Stimulated activated naive CD8-positive, alpha-beta T cell treated with anti-CD3 and anti-CD28 coated beads, Interleukin-15, Interleukin-2, amounts not matched to agents 100 ng/mL and 50 ng/mL, for 24 hours (primary cell): ENCODE results near the gene CLPTM1L.

Experiments used
- H3K27ac Mint-ChIP-seq: one replicate; pipeline ENCODE4 v1.8.0; 2021; ENCODE audit warnings: mild to moderate bottlenecking, mixed read lengths
- H3K27me3 Mint-ChIP-seq: one replicate; pipeline ENCODE4 v1.8.0; 2021; ENCODE audit warnings: mixed read lengths
- H3K36me3 Mint-ChIP-seq: one replicate; pipeline ENCODE4 v1.8.0; 2021; ENCODE audit warnings: low read depth, mixed read lengths
- H3K4me1 Mint-ChIP-seq: one replicate; pipeline ENCODE4 v1.8.0; 2021; ENCODE audit warnings: low read depth, mixed read lengths
- H3K4me3 Mint-ChIP-seq: one replicate; pipeline ENCODE4 v1.8.0; 2021; ENCODE audit warnings: mild to moderate bottlenecking, mixed read lengths
- H3K9me3 Mint-ChIP-seq: one replicate; pipeline ENCODE4 v1.8.0; 2021; ENCODE audit warnings: mixed read lengths

CLPTM1L gene

DNA sequence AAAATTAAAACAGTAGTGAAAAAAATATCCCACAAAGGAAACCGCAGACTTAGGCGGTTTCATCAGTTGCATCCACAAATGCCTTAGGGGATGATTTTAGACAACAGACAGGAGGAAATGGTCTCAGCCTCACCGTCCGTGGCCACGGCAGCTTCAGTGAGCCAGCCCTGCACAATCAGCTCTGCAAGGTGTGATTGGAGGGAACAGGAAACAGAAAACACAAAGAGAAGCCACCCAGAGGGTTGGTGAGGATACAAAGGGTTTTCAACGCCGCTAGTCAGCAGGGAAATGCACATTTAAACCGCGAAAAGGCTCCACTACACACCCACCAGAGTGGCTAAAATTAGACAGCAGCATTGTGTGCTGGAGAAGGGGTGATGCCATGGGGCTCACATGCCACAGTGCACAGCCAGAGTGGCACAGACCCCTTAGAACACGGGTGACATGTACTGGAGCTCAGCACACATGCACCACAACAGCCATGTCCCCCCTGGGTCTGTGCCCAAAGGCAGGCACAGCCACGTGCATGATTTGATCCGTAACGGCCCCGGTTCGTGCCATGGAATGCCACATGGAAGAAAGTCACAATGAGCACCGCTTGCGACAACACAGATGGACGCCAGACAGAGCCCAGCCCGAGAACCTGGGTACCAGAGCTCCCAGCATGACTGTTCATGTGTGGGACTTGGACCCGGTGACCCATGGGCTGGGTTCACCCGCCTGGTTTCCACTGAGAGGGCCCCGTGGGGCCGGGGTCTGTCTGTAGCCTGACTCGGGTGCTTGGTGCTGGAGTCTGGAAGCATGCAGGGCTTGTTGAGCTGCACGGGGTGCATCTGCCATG is 31.7 kb downstream of the CLPTM1L start:
- Mint-ChIP-seq H3K27me3 (no peaks in the 10 kb centered on the region), H3K9me3 (no peaks in the 10 kb centered on the region), H3K27ac (peak overlapping the region; percentile 50), H3K4me1 (peaks cover 67% of the 10 kb centered on the region), H3K36me3 (peaks cover 20% of the 10 kb centered on the region), H3K4me3 (peak overlapping the region; percentile 30)

DNA sequence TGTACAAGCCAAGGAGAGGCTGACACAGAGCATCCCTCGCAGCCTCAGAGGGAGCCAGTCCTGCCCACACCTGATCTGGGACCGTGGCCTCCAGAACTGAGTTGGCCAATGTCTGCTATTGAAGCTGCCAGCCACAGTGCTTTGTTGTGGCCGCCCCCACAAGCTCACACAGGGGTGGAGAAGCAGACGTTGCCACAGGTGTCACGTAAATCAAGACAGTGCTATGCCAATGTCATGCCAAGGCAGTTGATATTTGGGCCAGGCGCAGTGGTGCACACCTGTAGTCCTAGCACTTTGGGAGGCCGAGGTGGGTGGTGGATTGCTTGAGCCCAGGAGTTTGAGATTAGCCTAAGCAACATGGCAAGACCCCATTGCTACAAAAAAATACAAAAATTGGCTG is 32.7 kb downstream of the CLPTM1L start:
- no peaks in the 10 kb centered on the region for H3K27me3 Mint-ChIP-seq
- H3K4me1 Mint-ChIP-seq, result peaks cover 60% of the 10 kb centered on the region
- no peaks in the 10 kb centered on the region for H3K9me3 Mint-ChIP-seq
- H3K4me3 Mint-ChIP-seq, result no peak overlapping the region
- no peak overlapping the region for H3K27ac Mint-ChIP-seq
- H3K36me3 Mint-ChIP-seq, result peaks cover 10% of the 10 kb centered on the region

DNA sequence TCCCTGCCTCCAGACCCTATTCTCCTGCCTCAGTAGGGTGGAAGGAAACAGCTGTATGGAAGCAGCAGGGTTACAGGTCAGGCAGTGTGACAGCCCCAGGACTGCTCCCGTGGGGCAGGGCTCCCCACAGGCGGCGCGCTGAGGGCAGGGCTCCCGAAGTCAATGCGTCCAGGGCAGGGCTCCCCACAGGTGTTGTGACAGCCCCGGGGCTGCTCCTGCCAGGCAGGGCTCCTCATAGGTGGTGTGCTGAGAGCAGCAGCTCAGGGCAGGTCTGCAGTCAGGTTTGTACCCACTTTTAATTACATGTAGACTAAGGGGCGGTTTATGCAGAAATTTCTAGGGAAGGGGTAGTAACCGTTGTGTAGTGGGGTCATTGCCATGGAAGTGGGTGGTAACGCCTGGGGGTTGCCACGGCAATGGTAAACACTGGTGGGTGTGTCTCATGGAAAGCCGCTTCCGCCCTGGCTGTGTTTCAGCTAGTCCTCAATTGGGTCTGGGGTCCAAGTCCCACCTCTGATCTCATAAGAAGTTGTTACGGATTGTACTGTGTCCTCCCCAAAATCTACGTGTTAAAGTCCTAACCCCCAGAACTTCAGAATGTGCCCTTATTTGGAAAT is 33.4 kb downstream of the CLPTM1L start:
- no peaks in the 10 kb centered on the region for H3K9me3 Mint-ChIP-seq
- H3K36me3 Mint-ChIP-seq, result peaks cover 3% of the 10 kb centered on the region
- H3K27ac Mint-ChIP-seq, result no peak overlapping the region
- H3K27me3 Mint-ChIP-seq, result no peaks in the 10 kb centered on the region
- H3K4me3 Mint-ChIP-seq, result no peak overlapping the region
- H3K4me1 Mint-ChIP-seq, result peaks cover 54% of the 10 kb centered on the region

DNA sequence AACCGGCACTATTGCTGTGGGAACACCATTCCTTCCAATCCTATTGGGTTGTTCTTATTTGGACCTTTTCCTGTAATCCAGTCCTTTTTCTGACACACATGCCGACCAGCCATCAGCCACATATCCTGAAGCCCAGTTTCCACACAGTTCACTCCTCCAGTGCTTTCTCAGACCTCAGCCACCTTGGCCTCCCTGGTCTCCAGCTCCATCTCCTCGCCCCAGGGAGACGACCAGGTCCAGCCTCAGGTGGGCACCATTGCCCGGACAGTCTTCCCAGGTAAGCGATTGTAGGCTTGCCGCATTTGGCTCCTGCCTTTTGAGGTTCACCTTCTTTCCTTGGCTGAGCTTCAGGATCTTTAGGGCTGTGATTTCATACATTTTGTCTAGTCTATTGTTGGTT is 34.8 kb downstream of the CLPTM1L start:
- no peak overlapping the region for H3K27ac Mint-ChIP-seq

DNA sequence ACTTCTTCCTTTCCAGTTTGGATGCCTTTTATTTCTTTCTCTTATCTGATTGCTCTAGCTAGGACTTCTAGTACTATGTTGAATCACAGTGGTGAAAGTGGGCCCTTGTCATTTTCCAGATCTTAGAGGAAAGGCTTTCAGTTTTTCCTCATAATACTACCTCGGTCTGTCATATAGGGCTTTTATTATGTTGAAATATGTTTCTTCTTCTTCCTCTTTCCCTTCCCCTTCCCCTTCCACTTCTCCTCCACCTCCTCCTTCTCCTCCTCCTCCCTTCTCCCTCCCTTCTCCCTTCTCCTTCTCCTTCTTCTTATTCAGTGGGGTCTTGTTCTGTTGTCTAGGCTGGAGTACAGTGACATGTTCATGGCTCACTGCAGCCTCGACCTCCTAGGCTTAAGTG is 40.9 kb downstream of the CLPTM1L start:
- H3K9me3 Mint-ChIP-seq, result no peaks in the 10 kb centered on the region
- H3K27ac Mint-ChIP-seq, result no peak overlapping the region
- H3K4me1 Mint-ChIP-seq, result no peaks in the 10 kb centered on the region
- H3K4me3 Mint-ChIP-seq, result no peak overlapping the region
- no peaks in the 10 kb centered on the region for H3K27me3 Mint-ChIP-seq
- H3K36me3 Mint-ChIP-seq, result no peaks in the 10 kb centered on the region

More for the DNA sequence above, 34.8 kb downstream of the CLPTM1L start:
- no peak overlapping the region for H3K4me3 Mint-ChIP-seq
- H3K9me3 Mint-ChIP-seq, result no peaks in the 10 kb centered on the region
- H3K27me3 Mint-ChIP-seq, result no peaks in the 10 kb centered on the region
- peaks cover 39% of the 10 kb centered on the region for H3K4me1 Mint-ChIP-seq
- H3K36me3 Mint-ChIP-seq, result no peaks in the 10 kb centered on the region

DNA sequence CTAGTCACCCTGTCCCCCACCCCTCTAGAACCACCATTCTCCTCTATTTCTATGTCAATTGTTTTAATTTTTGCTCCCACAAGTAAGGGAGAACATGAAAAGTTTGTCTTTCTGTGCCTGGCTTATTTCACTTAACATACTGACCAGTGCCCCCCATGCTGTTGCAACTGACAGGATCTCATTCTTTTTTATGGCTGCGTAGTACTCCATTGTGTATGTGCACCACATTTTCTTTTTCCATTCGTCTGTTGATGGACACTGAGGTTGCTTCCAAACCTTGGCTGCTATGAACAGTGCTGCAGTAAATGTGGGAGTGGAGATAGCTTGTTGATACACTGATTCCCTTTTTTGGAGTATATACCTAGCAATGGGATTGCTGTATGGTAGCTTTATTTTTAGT is 42.6 kb downstream of the CLPTM1L start:
- no peaks in the 10 kb centered on the region for H3K36me3 Mint-ChIP-seq
- H3K27ac Mint-ChIP-seq, result no peak overlapping the region
- H3K9me3 Mint-ChIP-seq, result no peaks in the 10 kb centered on the region
- no peaks in the 10 kb centered on the region for H3K4me1 Mint-ChIP-seq
- H3K27me3 Mint-ChIP-seq, result no peaks in the 10 kb centered on the region
- no peak overlapping the region for H3K4me3 Mint-ChIP-seq

DNA sequence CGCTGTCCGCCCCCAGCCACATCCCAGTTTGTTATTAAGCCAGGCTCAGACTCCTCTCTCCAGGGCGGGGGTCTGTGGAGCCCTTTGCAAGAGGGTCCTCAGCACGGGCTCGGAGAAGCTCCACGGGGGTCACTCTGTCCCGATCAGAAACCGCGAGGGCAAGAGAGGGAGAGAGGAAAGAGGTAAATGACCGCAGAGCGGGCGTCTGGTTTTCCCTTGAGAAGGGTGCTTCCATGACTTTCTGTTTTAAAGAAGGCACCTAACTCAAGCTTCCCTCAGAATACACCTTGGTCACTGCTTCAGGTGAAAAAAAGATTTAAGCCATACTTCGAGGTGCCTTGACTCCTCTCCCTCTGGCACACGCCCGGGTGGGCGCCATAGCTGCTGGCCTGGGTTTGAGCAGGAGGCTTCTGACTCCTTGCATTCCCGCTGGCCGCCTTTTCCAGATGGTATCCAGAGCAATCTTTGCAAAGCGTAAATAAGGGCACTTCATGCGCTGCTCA is 44.3 kb downstream of the CLPTM1L start:
- no peak overlapping the region for H3K4me3 Mint-ChIP-seq
- H3K27me3 Mint-ChIP-seq, result no peaks in the 10 kb centered on the region
- no peak overlapping the region for H3K27ac Mint-ChIP-seq
- H3K9me3 Mint-ChIP-seq, result no peaks in the 10 kb centered on the region
- no peaks in the 10 kb centered on the region for H3K36me3 Mint-ChIP-seq
- no peaks in the 10 kb centered on the region for H3K4me1 Mint-ChIP-seq

DNA sequence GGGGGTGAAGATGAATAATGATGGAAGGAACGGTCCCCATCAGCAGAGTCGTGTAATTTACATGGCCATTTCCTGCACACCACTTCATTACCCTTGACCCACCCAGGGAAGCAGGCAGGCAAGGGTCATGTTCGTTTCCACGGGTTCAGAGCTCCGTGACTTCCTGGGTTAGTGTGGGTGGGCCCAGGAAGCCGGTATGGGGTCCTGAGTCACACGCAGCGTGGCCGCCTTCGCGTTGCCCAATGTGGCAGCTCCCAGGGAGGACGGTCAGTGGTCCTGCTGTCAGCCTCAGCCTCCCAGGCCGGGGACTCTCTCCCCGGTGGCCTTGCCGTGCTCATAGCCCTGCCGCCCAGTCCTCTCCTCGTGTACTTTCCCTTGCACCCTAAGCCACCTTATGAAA is 44.9 kb downstream of the CLPTM1L start:
- Mint-ChIP-seq H3K27me3 (no peaks in the 10 kb centered on the region), H3K27ac (no peak overlapping the region), H3K4me1 (no peaks in the 10 kb centered on the region), H3K9me3 (no peaks in the 10 kb centered on the region), H3K4me3 (no peak overlapping the region), H3K36me3 (no peaks in the 10 kb centered on the region)

DNA sequence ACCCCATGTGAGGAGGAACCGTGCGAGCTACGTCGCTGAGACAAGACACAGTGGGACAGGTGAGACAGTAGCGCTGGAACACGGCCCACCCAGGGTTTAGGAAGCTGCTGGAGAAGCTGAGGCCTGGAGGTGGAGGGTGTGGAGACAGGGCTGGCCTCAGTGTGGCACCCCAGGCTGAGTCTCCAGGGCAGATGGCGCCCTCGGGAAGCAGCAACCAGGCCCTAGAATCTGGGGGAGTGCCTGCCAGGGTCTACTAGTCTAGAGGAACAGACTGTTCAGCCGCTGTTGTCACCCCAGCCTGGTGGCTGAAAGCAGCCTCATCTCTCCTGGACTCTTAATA is 45.4 kb downstream of the CLPTM1L start:
- Mint-ChIP-seq H3K9me3 (no peaks in the 10 kb centered on the region), H3K4me3 (no peak overlapping the region), H3K27me3 (no peaks in the 10 kb centered on the region), H3K27ac (no peak overlapping the region), H3K36me3 (no peaks in the 10 kb centered on the region), H3K4me1 (no peaks in the 10 kb centered on the region)

DNA sequence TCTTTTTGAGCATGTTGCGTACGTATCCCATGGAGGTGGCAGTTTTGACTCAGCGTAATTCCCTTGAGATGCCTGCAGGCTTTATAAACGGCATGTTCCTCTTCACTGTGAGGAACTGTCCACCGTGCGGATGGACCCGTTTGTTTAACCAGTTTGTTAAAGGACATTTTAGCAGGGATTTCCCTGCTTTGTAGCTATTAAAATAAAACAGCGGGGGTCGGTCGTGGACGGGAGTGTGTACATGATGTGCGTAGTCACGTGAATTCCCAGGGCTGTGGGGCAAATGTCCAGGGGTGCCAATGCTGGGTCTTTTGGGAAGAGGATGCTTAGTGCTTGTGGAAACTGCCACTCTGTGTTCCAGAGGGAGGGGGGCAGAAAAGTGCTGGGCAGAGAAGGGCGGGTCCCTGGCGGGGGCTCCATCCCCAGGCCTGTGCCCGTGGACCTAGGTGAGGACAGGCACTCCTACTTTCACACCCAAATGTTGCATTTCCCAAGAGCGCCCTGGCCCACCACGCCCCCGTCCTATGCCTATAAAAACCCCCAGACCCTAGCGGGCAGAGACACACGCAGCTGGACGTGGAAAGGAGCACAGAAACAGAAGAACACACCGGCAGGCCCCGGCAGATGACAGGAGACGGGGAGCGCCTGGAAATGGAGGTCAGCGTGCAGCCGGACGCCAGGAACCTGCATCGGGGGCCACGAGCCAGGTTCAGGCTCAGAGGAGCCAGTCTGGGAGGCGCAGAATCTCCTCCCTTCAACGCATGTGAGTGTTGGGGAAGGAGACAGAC is 46.0 kb downstream of the CLPTM1L start:
- no peaks in the 10 kb centered on the region for H3K36me3 Mint-ChIP-seq
- no peak overlapping the region for H3K4me3 Mint-ChIP-seq
- no peaks in the 10 kb centered on the region for H3K4me1 Mint-ChIP-seq
- no peaks in the 10 kb centered on the region for H3K27me3 Mint-ChIP-seq
- no peaks in the 10 kb centered on the region for H3K9me3 Mint-ChIP-seq
- H3K27ac Mint-ChIP-seq, result no peak overlapping the region

DNA sequence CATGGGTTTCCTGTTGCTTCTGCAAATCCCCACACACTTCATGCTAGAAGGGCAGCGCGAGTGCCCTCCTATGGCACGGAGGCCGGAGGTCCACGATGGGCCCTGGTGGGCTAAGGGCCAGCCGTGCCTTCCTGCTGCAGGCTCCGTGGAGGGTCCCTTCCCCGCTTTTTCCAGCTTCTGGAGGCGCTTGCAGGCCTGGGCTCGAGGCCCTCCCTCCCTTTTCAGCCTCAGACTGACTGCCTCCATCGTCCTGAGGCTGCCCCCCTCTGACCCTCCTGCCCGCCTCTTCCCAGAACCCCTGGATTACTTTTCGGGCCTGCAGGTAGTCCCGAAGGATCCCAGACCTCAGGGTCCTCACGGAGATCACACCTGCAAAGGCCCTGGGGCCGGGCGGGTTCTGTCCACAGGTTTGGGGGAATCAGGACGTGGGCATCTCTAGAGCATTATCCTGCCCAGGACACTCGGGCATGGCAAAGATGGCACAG is 46.8 kb downstream of the CLPTM1L start:
- Mint-ChIP-seq H3K27me3 (no peaks in the 10 kb centered on the region), H3K4me3 (no peak overlapping the region), H3K36me3 (no peaks in the 10 kb centered on the region), H3K4me1 (peaks cover 4% of the 10 kb centered on the region), H3K9me3 (no peaks in the 10 kb centered on the region), H3K27ac (no peak overlapping the region)

DNA sequence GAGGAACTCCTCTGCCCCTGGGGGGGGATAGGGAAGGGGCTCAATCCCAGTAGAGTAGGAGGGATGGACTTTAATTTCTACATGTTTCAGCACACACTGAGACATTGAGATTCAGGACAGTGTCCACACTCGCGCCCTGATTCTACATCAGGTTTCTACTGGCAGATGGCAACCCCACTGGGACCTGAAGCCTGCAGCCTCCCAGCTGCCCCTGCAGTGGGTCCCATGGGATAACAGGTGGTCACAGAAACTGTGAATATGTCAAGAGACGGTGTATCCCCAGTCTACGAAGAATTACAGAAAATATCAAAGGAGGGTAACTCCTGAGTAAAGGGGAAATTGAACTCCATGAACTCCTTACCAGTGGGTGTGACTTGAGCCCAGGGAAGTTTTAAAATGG is 47.7 kb downstream of the CLPTM1L start:
- Mint-ChIP-seq H3K9me3 (no peaks in the 10 kb centered on the region), H3K4me3 (no peak overlapping the region), H3K27me3 (no peaks in the 10 kb centered on the region), H3K27ac (no peak overlapping the region), H3K4me1 (peaks cover 8% of the 10 kb centered on the region), H3K36me3 (no peaks in the 10 kb centered on the region)

DNA sequence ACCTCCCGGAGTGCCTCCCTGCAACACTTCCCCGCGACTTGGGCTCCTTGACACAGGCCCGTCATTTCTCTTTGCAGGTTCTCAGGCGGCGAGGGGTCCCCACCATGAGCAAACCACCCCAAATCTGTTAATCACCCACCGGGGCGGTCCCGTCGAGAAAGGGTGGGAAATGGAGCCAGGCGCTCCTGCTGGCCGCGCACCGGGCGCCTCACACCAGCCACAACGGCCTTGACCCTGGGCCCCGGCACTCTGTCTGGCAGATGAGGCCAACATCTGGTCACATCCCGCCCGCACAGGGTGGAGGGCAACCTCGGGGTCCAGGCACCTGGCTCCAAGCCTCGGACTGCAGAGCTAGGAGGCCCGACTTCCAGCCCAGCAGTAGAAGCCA is 49.3 kb downstream of the CLPTM1L start:
- H3K27ac Mint-ChIP-seq, result no peak overlapping the region
- H3K9me3 Mint-ChIP-seq, result no peaks in the 10 kb centered on the region
- no peaks in the 10 kb centered on the region for H3K27me3 Mint-ChIP-seq
- peak overlapping the region; percentile 59 for H3K4me3 Mint-ChIP-seq
- H3K4me1 Mint-ChIP-seq, result peaks cover 14% of the 10 kb centered on the region
- no peaks in the 10 kb centered on the region for H3K36me3 Mint-ChIP-seq

DNA sequence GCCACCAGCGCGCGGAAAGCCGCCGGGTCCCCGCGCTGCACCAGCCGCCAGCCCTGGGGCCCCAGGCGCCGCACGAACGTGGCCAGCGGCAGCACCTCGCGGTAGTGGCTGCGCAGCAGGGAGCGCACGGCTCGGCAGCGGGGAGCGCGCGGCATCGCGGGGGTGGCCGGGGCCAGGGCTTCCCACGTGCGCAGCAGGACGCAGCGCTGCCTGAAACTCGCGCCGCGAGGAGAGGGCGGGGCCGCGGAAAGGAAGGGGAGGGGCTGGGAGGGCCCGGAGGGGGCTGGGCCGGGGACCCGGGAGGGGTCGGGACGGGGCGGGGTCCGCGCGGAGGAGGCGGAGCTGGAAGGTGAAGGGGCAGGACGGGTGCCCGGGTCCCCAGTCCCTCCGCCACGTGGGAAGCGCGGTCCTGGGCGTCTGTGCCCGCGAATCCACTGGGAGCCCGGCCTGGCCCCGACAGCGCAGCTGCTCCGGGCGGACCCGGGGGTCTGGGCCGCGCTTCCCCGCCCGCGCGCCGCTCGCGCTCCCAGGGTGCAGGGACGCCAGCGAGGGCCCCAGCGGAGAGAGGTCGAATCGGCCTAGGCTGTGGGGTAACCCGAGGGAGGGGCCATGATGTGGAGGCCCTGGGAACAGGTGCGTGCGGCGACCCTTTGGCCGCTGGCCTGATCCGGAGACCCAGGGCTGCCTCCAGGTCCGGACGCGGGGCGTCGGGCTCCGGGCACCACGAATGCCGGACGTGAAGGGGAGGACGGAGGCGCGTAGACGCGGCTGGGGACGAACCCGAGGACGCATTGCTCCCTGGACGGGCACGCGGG is 49.9 kb downstream of the CLPTM1L start, which contains the start of gene TERT:
Gene TERT (minus strand): TSS at position 234 of the 815 bp plus-strand sequence. CDS start 79 bp downstream, at position 155.
- Mint-ChIP-seq H3K27me3 (no peaks in the 10 kb centered on the region), H3K27ac (no peak within 1 kb of the TSS), H3K36me3 (no peaks in the 10 kb centered on the region), H3K4me3 (peak within 1 kb of the TSS; percentile 59), H3K9me3 (no peaks in the 10 kb centered on the region), H3K4me1 (peaks cover 14% of the 10 kb centered on the region)
